Skeletal muscle tissue (tissue), 4 donors: Measurements from ENCODE around the gene ROR1. TPM values are rescaled to one million over a fixed set of nuclear protein-coding genes. Genes with fewer than 3 reads are reported as not detected.

Experiments
- H3K27ac ChIP-seq: one replicate; pipeline ENCODE4 v1.7.0; 2013; ENCODE audit warnings: mild to moderate bottlenecking, low read depth, low read length, inconsistent platforms
- H3K27me3 ChIP-seq, 3 donors: one replicate each; pipeline ENCODE4 v1.7.0; 2013; ENCODE audit warnings: low read length in 3 of 3; ENCODE audit not compliant: control insufficient read depth in 3 of 3, insufficient read depth in 3 of 3
- H3K36me3 ChIP-seq, 3 donors: one replicate each; pipeline ENCODE4 v1.7.0; 2013; ENCODE audit warnings: low read length in 3 of 3; ENCODE audit not compliant: control insufficient read depth in 3 of 3, insufficient read depth in 3 of 3
- H3K4me1 ChIP-seq, 3 donors: one replicate each; pipeline ENCODE4 v1.7.0; 2013; ENCODE audit warnings: low read length in 3 of 3, mild to moderate bottlenecking in 3 of 3; ENCODE audit not compliant: control insufficient read depth in 3 of 3, insufficient read depth in 3 of 3
- H3K4me3 ChIP-seq, 3 donors: one replicate each; pipeline ENCODE4 v1.7.0; 2013; ENCODE audit warnings: low read length in 3 of 3
- H3K9ac ChIP-seq, 3 donors: one replicate each; pipeline ENCODE4 v1.7.0; 2013; ENCODE audit warnings: low read length in 3 of 3, mild to moderate bottlenecking in 3 of 3, moderate library complexity in 2 of 3, low read depth in 1 of 3
- H3K9me3 ChIP-seq, 3 donors: one replicate each; pipeline ENCODE4 v1.7.0; 2013; ENCODE audit warnings: low read length in 3 of 3; ENCODE audit not compliant: control insufficient read depth in 3 of 3
- total RNA-seq: library from RNA; depleted of rRNA; stranded (reverse); fragments of >200 nt; gene quantifications from one replicate; pipeline ENCODE4 v1.2.3, GENCODE V29; 2014
- donor health status: Osteomylitis.

The ROR1 gene
- total RNA-seq, 1 donor from 2014 or later = 7.8 TPM

DNA sequence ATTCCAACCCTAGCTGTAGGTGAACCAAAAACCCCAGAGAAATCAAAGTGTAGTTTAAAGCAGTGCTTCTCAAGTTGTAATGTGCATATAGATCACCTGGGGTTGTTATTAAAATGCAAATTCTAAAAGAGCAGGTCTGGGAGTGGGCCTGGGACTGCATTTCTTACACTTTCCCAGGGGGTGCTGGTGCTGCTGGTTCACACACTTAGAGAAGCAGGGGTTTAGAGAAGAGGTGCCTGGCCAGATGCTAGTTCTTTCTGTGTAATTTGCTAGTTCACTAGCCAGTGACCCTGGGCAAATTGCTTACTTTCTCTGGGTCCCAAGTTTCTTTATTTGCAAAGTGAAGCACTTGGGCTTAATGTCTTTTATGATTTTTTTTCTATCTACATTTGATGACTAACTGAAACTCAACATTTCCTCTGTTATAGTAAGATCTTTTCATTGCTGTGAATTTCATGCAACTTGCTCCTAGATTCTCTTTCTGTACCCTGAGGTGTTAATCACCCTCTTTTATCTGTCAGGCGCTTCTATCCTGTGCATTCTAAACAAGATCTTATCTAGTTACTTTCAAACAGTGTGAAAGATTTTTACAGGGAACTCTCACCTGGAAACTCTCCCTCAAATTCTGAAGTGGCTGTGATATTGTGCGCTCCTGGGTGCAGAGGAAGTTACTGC is 287.8 kb downstream of the ROR1 start:
- Histone ChIP-seq H3K9ac (no peak overlapping the region), H3K4me1 (no peaks in the 10 kb centered on the region), H3K4me3 (no peak overlapping the region), H3K27ac (no peak overlapping the region), H3K36me3 (no peaks in the 10 kb centered on the region), H3K9me3 (no peaks in the 10 kb centered on the region), H3K27me3 (no peaks in the 10 kb centered on the region)

DNA sequence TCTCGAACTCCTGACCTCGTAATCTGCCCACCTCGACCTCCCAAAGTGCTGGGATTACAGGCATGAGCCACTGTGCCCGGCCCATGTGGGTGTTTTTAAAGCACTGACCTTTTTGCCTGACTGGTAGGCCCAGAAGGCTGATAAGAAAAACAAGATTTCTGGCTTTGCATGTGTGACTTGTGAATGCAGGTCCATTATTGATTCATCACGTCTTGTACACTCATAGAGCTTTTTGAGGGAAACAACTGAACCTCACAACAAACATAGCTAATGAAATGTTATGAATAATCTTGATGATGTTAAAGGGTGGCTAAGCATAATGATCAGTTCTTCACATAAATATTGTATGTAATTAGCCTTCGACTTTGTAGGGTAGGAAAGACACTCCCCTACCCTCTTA is 288.7 kb downstream of the ROR1 start:
- H3K4me3 ChIP-seq = no peak overlapping the region
- no peak overlapping the region for H3K9ac ChIP-seq
- no peaks in the 10 kb centered on the region for H3K27me3 ChIP-seq
- no peaks in the 10 kb centered on the region for H3K4me1 ChIP-seq
- no peak overlapping the region for H3K27ac ChIP-seq
- H3K9me3 ChIP-seq = no peaks in the 10 kb centered on the region
- H3K36me3 ChIP-seq = no peaks in the 10 kb centered on the region

DNA sequence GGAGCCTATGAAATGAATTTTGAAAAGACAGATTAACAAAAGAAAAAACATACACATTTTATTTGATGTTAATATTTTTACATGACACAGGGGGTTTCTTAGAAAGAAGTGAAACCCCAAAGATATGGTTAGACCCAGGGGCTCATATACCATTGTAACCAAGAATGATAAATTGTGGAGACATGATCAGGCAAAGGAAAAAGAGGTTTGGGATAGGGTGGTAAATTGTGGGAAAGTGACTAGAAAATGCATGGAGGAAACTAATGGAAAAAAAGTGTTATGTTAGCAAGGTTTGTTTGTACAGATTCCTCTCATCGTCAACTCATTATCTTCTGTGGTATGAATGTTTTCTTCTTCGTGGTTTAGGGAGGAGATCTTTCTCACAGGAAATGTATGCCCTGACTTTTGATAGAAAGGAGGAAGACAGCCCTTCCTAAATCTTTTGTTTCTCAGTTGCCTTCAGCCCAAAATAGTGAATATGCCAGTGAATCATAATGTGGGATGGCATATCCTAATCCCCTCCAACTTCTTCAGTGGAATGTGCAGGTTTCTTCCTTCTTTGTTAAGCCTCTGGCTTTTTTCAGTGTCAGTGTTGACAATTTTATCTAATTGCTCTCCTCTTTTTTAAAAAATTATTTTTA is 289.2 kb downstream of the ROR1 start:
- Histone ChIP-seq H3K4me3 (no peak overlapping the region), H3K27ac (no peak overlapping the region), H3K27me3 (no peaks in the 10 kb centered on the region), H3K4me1 (no peaks in the 10 kb centered on the region), H3K9ac (no peak overlapping the region), H3K36me3 (no peaks in the 10 kb centered on the region), H3K9me3 (no peaks in the 10 kb centered on the region)

DNA sequence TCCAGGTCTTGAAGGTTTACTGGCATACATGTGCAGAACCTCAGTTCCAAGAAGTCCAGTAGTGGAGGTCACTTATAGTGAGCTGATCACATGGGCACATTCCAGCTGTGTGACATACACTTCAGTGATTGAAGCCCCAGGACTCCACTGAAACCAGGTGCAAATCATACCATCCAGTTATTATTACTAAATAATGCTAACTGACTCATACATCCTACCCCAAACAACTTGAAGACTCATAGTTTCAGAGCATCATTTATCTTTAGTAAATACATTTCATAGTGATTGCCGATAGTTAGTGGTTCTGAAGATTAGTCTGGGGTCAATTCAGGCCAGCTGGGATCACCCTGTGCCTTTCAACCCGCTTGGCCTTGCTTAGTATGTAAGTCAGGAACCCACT is 291.8 kb downstream of the ROR1 start:
- H3K4me1 ChIP-seq = peaks cover 0 to 3% (median under 1%) of the 10 kb centered on the region in 3 donors
- H3K4me3 ChIP-seq = no peak overlapping the region
- no peak overlapping the region for H3K9ac ChIP-seq
- H3K27me3 ChIP-seq = no peaks in the 10 kb centered on the region
- H3K36me3 ChIP-seq = no peaks in the 10 kb centered on the region
- no peak overlapping the region for H3K27ac ChIP-seq
- no peaks in the 10 kb centered on the region for H3K9me3 ChIP-seq

DNA sequence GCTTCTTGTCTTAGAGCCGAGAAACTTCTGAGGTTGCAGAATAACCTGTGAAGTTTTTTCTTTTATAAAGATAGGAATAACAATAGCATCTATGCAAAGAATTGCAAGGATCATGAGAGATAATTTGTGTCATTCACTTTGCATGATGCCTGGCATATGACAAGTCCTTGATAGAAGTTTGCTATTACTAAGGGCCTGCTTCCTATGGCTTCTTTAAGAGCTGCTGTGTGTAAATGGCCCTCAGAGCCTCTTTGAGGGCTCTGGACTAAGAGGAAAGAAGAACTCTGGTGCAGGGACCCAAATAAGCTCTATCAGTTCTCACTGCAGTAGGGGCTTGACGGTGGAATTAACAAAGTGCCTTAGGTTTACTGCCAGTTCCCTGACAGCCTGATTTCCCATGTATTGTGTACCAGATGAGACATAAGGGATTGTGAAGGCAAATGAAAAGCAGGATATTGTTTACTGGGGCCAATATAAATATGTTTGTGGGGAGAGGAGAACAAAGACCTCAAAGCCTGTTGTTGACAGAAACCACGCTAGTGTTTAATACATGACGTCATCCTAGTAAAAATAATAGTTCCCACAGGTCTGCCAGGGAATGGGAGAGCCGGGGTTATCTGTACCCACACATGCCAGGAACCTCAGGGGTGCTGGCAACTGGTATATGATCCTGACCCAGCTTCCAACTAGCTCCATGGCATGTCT is 298.4 kb downstream of the ROR1 start:
- Histone ChIP-seq H3K4me1 (peaks cover 5 to 34% (median 31%) of the 10 kb centered on the region in 3 donors), H3K27me3 (no peaks in the 10 kb centered on the region), H3K36me3 (no peaks in the 10 kb centered on the region), H3K27ac (no peak overlapping the region), H3K4me3 (no peak overlapping the region), H3K9me3 (no peaks in the 10 kb centered on the region), H3K9ac (no peak overlapping the region)

DNA sequence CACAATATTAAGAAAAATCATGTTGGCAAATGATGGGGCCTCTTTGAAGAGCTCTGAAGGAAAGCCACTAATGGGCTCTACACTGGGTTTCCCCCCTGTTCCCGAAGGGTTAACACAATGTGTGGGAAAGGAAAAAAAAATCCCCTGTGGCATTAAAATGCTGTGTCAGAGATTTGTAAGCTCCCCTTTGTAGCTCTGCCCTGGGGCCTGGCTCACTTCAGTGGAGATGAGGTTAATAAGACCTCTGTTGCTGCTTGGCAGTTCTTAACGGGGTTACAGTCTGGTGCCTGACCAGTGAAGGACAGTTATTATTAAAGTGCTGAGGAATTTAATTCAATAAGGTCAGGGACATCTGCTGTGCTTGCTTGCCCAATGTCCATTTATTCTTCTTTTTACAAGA is 299.9 kb downstream of the ROR1 start:
- Histone ChIP-seq H3K27me3 (no peaks in the 10 kb centered on the region), H3K4me1 (peaks cover 5 to 34% (median 31%) of the 10 kb centered on the region in 3 donors), H3K9me3 (no peaks in the 10 kb centered on the region), H3K27ac (no peak overlapping the region), H3K36me3 (no peaks in the 10 kb centered on the region), H3K9ac (no peak overlapping the region), H3K4me3 (no peak overlapping the region)

DNA sequence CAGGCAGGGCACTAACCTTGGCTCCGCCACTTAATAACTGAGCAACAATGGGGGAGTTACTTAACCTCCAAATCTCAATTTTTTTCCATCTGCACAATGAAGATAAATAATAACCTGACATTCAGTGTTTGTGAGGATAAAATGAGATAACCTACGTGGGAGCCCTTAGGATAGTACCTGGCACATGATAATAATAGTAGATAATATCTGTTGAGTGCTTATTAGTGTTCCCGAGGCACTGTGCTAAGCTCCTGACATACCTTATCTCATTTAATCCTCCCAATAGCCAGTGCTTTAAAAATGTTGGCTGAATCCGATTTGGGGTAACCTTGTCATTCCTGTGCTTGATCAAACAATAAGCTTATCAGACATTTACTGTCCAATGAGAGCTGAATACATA is 300.9 kb downstream of the ROR1 start:
- Histone ChIP-seq H3K4me1 (peaks cover 5 to 31% (median 31%) of the 10 kb centered on the region in 3 donors), H3K27ac (no peak overlapping the region)

DNA sequence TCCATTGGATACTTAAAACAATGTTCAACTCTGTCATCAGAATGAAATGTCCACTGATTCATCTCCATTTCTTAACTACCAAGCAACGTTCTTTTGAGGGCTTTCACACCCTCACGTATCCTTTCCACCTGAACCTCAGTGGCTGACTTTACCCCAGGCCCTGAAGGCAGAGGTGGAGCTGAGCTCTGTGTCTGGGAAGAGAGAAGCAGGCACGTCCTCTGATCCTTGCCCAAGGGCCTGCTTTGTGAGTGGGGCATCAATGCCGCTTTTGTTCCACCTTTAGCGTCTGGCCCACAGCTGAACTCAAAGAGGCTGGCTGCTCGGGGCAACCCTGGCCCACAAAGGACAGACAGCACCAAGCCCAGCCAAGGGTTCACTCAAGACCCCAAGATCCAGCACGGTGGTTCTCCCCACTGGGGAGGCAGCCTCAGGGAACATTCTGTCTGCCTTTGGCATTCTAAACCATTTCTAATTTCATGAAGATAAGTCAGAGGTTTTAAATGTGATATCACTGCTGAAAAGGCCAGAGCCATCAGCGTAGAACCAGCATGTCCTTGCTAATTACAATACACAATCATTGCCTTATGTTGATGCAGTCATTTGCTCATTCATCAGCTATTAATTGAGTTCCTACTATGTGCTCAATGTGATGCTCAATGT is 303.6 kb downstream of the ROR1 start:
- Histone ChIP-seq H3K27me3 (no peaks in the 10 kb centered on the region), H3K9ac (no peak overlapping the region), H3K9me3 (no peaks in the 10 kb centered on the region), H3K27ac (no peak overlapping the region), H3K36me3 (no peaks in the 10 kb centered on the region), H3K4me1 (peaks cover 2 to 18% (median 17%) of the 10 kb centered on the region in 3 donors), H3K4me3 (no peak overlapping the region)

More for the DNA sequence above, 300.9 kb downstream of the ROR1 start:
- Histone ChIP-seq H3K9ac (no peak overlapping the region), H3K4me3 (no peak overlapping the region), H3K27me3 (no peaks in the 10 kb centered on the region), H3K36me3 (no peaks in the 10 kb centered on the region), H3K9me3 (no peaks in the 10 kb centered on the region)

DNA sequence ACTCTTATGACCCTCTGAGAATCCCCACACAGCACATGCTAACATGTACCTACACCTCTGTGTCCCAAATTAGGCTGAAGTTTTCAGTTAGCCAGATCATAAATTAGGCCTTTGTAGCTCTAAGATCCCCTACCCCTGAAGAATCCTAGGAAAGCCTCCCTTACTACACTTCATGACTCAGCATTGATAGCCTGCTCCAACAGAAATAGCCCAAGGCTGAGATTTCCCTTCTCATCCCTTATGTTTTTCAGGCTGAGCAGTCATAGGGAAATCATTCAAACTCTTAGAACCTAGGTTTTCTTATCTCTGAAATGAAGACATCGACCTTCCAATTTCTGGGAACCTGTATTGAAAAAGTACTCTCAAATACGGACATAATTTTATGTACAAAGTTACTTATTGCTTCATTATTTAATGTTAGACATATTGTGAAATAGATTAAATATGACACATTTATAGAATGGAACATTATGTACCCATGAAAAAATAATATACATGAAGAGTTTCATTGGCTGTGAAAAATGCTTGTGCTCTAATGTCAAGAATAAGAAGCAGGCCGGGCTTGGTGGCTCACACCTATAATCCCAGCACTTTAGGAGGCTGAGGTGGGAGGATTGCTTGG is 307.2 kb downstream of the ROR1 start:
- H3K4me3 ChIP-seq = no peak overlapping the region
- H3K9ac ChIP-seq = no peak overlapping the region
- H3K9me3 ChIP-seq = no peaks in the 10 kb centered on the region
- H3K27ac ChIP-seq = no peak overlapping the region
- H3K4me1 ChIP-seq = no peaks in the 10 kb centered on the region
- no peaks in the 10 kb centered on the region for H3K36me3 ChIP-seq
- H3K27me3 ChIP-seq = no peaks in the 10 kb centered on the region
